ENCODE data around the gene PTPRQ. TPM values are rescaled to one million over a fixed set of nuclear protein-coding genes. Genes with fewer than 3 reads are reported as not detected.

The PTPRQ gene
- total RNA-seq, 4 donors from 2014 or later: 1.8 to 12.8 (median 3.4) TPM

DNA sequence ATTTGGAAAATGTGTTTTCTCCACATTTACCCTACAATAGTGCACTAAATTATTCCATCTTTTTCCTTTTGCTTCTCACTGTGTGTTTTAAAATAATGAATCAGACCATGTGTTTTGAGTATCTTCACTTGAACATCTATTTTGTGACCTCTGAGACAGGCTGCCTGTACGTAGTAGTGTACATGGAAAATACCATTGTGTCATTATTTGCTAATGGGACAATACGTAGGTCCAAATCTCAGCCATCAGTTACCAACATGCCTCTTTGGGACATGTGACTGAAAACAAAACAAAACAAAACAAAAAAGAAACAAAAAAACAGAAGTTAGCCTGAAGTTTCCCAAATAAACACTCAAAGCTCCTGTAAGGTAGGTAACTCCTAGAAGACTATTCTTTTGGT lies 256.3 kb downstream of the PTPRQ start:
- no peaks in the 10 kb centered on the region for H3K36me3 ChIP-seq
- 93% methylated on average over 2 of the region's 2 CpGs for WGBS, 2 donors
- H3K9me3 ChIP-seq: no peaks in the 10 kb centered on the region
- DNase-seq (ENCODE audit: low spot score in 2 of 2): no peak
- no peak overlapping the region for H3K4me3 ChIP-seq
- peaks cover 0 to 15% (median 0%) of the 10 kb centered on the region in 4 donors for H3K4me1 ChIP-seq
- H3K27ac ChIP-seq: no peak overlapping the region
- TF ChIP-seq POLR2A (IDR thresholded peaks at IDR 0.05): no peak
- TF ChIP-seq EP300 (IDR thresholded peaks at IDR 0.05): no peak
- TF ChIP-seq, protein P1, sequence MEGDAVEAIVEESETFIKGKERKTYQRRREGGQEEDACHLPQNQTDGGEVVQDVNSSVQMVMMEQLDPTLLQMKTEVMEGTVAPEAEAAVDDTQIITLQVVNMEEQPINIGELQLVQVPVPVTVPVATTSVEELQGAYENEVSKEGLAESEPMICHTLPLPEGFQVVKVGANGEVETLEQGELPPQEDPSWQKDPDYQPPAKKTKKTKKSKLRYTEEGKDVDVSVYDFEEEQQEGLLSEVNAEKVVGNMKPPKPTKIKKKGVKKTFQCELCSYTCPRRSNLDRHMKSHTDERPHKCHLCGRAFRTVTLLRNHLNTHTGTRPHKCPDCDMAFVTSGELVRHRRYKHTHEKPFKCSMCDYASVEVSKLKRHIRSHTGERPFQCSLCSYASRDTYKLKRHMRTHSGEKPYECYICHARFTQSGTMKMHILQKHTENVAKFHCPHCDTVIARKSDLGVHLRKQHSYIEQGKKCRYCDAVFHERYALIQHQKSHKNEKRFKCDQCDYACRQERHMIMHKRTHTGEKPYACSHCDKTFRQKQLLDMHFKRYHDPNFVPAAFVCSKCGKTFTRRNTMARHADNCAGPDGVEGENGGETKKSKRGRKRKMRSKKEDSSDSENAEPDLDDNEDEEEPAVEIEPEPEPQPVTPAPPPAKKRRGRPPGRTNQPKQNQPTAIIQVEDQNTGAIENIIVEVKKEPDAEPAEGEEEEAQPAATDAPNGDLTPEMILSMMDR (IDR thresholded peaks at IDR 0.05): no peak
- H3K27me3 ChIP-seq: no peaks in the 10 kb centered on the region

DNA sequence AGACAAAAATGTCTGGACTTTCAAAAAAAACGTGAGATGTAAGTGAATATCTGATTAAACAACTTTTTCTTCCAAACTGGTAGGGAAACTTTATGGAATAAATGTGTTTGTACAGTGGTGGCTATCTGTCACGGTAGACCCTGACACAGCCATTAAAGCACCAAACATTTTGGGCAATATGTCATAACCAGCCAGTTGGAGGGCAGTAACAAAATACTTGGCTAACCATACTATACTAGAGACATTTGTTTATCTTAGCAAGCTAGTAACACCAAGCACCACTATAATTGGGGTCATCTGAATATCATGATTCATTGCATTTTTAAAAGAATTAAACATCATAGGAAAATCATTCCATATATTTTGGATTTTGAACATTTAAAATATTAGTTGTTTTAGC lies 257.4 kb downstream of the PTPRQ start:
- H3K4me3 ChIP-seq: no peak overlapping the region
- WGBS, 2 donors: 71 to 83% methylated on average over 2 of the region's 2 CpGs
- H3K9me3 ChIP-seq: no peaks in the 10 kb centered on the region
- H3K36me3 ChIP-seq: no peaks in the 10 kb centered on the region
- H3K27ac ChIP-seq: no peak overlapping the region
- no peak for DNase-seq (ENCODE audit: low spot score in 2 of 2)
- peaks cover 0 to 15% (median 0%) of the 10 kb centered on the region in 4 donors for H3K4me1 ChIP-seq
- TF ChIP-seq, protein P1 (IDR thresholded peaks at IDR 0.05): no peak
- TF ChIP-seq POLR2A (IDR thresholded peaks at IDR 0.05) (no peak), EP300 (IDR thresholded peaks at IDR 0.05) (no peak)
- H3K27me3 ChIP-seq: no peaks in the 10 kb centered on the region

DNA sequence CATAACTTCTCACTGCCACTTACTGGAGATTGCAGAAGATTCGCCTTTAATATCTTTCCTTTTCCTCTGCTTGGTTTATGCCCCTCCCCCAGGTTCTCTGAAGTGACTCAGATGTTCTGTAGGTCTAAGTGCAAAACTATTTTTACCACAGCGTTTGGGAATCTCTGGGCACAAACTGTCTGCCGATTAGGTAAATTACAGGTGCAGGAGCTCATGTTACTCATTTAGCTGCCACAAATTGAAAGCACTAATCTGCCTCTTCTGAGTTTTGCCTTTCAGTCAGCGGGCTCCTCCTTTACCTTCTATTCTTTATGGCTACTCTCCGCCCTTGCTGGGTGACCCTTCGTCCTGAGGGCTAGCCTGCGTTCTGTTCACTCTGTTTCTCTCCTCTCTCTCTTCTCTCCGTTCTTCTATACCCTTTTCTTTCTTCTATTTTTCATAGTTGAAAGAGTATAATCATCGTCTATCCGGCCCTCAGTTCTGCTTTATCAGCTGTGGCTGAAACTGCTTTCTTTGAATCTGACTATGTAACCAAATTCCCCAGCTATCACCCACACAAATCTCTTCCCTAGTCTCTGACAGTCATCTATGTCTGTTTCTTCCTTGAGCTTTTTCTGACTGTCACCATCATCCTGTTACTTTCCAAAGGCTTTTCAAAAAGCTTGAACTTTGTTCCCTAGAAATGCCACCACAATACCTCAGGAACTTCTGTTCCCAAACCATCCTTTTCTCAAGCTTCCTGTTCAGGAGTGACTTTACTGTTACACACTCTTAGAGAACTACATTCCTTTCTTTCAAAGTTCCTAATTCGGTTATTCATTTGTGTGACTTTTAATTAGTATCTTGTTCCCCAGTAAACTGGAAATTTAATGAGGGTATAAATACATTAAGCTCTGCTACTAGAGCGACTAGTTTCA lies 259.1 kb downstream of the PTPRQ start:
- WGBS, 2 donors: 67% methylated on average over 12 of the region's 12 CpGs
- Histone ChIP-seq H3K27me3 (peaks cover 0 to 7% of the 10 kb centered on the region in 2 donors), H3K9me3 (no peaks in the 10 kb centered on the region), H3K4me1 (peaks cover 0 to 16% (median 0%) of the 10 kb centered on the region in 4 donors), H3K27ac (peak overlapping the region in 1 of 4 donors; percentile 7), H3K4me3 (no peak overlapping the region), H3K36me3 (no peaks in the 10 kb centered on the region)
- DNase-seq (ENCODE audit: low spot score in 2 of 2): no peak
- TF ChIP-seq, protein P1 (IDR thresholded peaks at IDR 0.05): no peak
- TF ChIP-seq EP300 (IDR thresholded peaks at IDR 0.05) (no peak), POLR2A (IDR thresholded peaks at IDR 0.05) (no peak)

DNA sequence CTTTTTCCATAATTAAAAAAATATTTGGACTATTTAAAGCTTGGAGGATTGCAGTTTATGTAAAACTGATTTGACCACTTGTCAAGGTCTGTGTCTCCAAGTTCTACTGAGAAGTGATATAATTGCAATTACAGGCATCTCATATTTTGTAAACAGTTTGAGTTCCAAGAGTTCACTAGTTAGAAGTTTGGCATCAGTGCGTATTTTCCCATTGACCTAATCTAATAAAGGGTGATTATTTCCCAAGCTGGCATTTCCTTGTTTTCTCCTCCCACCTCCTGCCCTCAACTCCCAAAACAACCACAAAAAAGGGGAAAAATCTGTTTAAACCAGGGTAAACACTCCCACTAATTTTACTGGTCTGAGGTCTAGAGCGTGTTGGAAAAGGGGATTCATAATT lies 260.4 kb downstream of the PTPRQ start:
- no peak for DNase-seq (ENCODE audit: low spot score in 2 of 2)
- H3K36me3 ChIP-seq: no peaks in the 10 kb centered on the region
- no peak overlapping the region for H3K27ac ChIP-seq
- no peak overlapping the region for H3K4me3 ChIP-seq
- H3K9me3 ChIP-seq: no peaks in the 10 kb centered on the region
- peaks cover 0 to 23% (median 0%) of the 10 kb centered on the region in 4 donors for H3K4me1 ChIP-seq
- no peak for TF ChIP-seq EP300 (IDR thresholded peaks at IDR 0.05)
- no peak for TF ChIP-seq POLR2A (IDR thresholded peaks at IDR 0.05)
- TF ChIP-seq, protein P1 (IDR thresholded peaks at IDR 0.05): no peak
- H3K27me3 ChIP-seq: peaks cover 0 to 15% of the 10 kb centered on the region in 2 donors
- 41 to 47% methylated on average over 2 of the region's 2 CpGs for WGBS, 2 donors

DNA sequence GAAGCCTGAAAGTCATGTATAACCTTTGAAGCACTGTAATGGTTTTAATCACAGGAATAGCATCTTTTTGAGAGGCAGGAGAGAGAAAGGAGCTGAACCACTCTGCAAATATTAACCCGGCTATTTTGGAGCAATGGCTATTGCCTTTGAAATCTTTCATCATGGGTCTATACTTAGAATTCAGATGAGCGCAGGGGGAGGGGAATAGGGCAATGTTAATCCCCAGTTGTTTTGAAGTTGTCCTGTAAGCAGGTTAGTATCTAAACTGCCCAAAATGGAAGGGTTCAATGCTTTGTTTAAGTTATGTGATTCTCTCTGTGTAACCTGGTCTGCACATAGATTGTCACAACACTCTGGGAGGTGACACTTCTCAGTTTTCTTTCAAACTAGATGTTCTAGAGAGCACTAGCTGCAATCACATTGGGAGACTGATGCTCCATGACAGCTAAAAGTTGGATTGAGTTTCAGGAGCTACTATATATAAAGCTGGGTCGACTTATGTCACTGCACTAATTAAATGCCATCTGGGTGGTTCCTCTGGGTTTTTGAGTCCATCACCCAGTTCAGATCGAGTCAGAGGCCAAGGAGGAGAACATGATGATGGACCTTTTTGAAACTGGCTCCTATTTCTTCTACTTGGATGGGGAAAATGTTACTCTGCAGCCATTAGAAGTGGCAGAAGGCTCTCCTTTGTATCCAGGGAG lies 263.2 kb downstream of the PTPRQ start, which contains the start of gene MYF6:
Gene MYF6 (plus strand): TSS at position 509 of the 704 bp plus-strand sequence. CDS start 86 bp downstream, at position 595.
- Histone ChIP-seq H3K4me3 (peak within 1 kb of the TSS in 2 of 4 donors; percentile 16 to 29), H3K4me1 (peaks cover 0 to 23% (median 0%) of the 10 kb centered on the region in 4 donors), H3K27me3 (peaks cover 0 to 19% of the 10 kb centered on the region in 2 donors), H3K9me3 (no peaks in the 10 kb centered on the region), H3K36me3 (no peaks in the 10 kb centered on the region), H3K27ac (no peak within 1 kb of the TSS)
- DNase-seq (ENCODE audit: low spot score in 2 of 2): no peak
- TF ChIP-seq, protein P1 (IDR thresholded peaks at IDR 0.05): no peak
- no peak for TF ChIP-seq EP300 (IDR thresholded peaks at IDR 0.05)
- no peak for TF ChIP-seq POLR2A (IDR thresholded peaks at IDR 0.05)
- WGBS, 2 donors: 69 to 76% methylated on average over 4 of the region's 4 CpGs

Measured in tibial nerve (tissue), 4 donors.